Stomach (tissue), 4 donors: ENCODE measurements around the gene UBE2I.

Experiments
- CTCF ChIP-seq, 7 experiments: fragments of 450-650 bp in 4 of 7; fragments of 200-600 bp in 3 of 7; sonication (generic) in 3 of 7; IDR thresholded peaks; one replicate each; pipeline ENCODE4 v1.5.1; 2016 to 2019; ENCODE audit warnings: antibody characterized with exemption in 7 of 7, control low read depth in 2 of 7, mild to moderate bottlenecking in 1 of 7
- EP300 ChIP-seq: sonication (generic); formaldehyde crosslinking; IDR thresholded peaks from one replicate; pipeline ENCODE4 v1.6.1; 2017; ENCODE audit warnings: antibody characterized with exemption
- POLR2A ChIP-seq, 4 donors: fragments of 450-650 bp; IDR thresholded peaks; one replicate each; pipeline ENCODE4 v1.6.1; 2016; ENCODE audit warnings: antibody characterized with exemption in 4 of 4, control low read depth in 2 of 4, mild to moderate bottlenecking in 1 of 4, moderate library complexity in 1 of 4
- POLR2AphosphoS5 ChIP-seq, 3 donors: sonication (generic); formaldehyde crosslinking; IDR thresholded peaks; one replicate each; pipeline ENCODE4 v1.6.1; 2016; ENCODE audit warnings: antibody characterized with exemption in 3 of 3

DNA sequence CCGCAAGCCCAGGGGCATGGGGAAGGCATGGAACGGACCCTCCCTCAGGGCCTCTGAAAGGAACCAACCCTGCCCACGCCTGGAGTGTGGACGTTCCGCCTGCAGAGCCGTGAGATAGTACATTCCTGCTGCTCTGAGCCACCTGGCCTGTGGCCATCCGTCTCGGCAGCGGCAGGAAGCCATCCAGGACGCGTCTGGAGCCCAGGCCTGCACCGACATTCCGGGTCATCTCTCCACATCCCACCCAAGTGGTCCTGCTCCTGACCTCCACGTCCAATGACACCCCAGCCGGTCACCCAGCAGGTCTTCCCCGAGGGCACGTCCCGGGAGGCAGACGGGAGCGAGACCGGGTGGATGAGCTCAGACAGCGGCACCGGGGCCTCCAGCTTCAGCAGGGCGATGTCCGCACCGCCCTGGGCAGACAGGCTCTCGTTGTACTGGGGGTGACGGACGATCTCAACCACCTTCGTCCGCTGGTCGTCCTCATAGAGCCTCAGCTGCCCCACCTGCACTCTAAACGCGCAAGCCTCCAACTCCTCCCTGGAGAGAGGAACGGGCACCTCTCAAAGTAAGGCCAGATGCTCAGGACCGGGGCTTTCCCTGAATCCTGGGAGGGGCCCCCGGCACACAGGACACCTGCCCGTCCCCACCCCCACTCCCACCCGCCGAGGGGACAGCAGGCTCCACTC, 21.3 kb upstream of the UBE2I start:
- TF ChIP-seq CTCF (IDR thresholded peaks at IDR 0.05) (no peak), POLR2A (IDR thresholded peaks at IDR 0.05) (no peak), EP300 (no peak), POLR2AphosphoS5 (IDR thresholded peaks at IDR 0.05) (no peak)
